ENCODE results near the gene JPT2.

Gene JPT2

GRCh38 chr16:1642148-1642547 lies 35.9 kb upstream of the JPT2 start:
- no peak overlapping the region for H3K4me3 ChIP-seq (ENCODE audit: low read depth, low read length)
- no peak overlapping the region for H3K27ac ChIP-seq (ENCODE audit: extremely low read depth, low read depth, low read length)
- TF ChIP-seq ZNF600 (tag by site-specific recombination; IDR thresholded peaks at IDR 0.05), result 0 out of 2 replicates have a peak, but pooled peaks have one; percentile 40
- TF ChIP-seq ZNF521 (tag by site-specific recombination; IDR thresholded peaks at IDR 0.05), result no peak
- peak; percentile 87 for TF ChIP-seq ZIC2 (tag by site-specific recombination; IDR thresholded peaks at IDR 0.05)
- ChIA-PET CTCF (no interaction called here), POLR2A (no interaction called here)
- H3K4me1 ChIP-seq (ENCODE audit: control insufficient read depth, insufficient read depth, low read length), result peaks cover 2% of the 10 kb centered on the region; the same call in 1 of the 2 replicates
- no peaks in the 10 kb centered on the region for H3K9me3 ChIP-seq (ENCODE audit: control insufficient read depth, insufficient read depth, low read depth, low read length)
- H3K36me3 ChIP-seq (ENCODE audit: control insufficient read depth in 2 of 2, insufficient read depth in 1 of 2, low read length in 2 of 2), result peaks cover 11 to 99% of the 10 kb centered on the region in 2 experiments; a peak in 2 of 3 replicates

GRCh38 chr16:1642753-1643152 lies 35.3 kb upstream of the JPT2 start:
- Histone ChIP-seq H3K36me3 (ENCODE audit: control insufficient read depth in 2 of 2, insufficient read depth in 1 of 2, low read length in 2 of 2) (peaks cover 11 to 98% of the 10 kb centered on the region in 2 experiments; a peak in 2 of 3 replicates), H3K9me3 (ENCODE audit: control insufficient read depth, insufficient read depth, low read depth, low read length) (no peaks in the 10 kb centered on the region), H3K4me1 (ENCODE audit: control insufficient read depth, insufficient read depth, low read length) (peaks cover 2% of the 10 kb centered on the region; the same call in 1 of the 2 replicates), H3K27ac (ENCODE audit: extremely low read depth, low read depth, low read length) (no peak overlapping the region), H3K4me3 (ENCODE audit: low read depth, low read length) (no peak overlapping the region)
- POLR2A ChIA-PET, result no interaction called here
- TF ChIP-seq ZNF792 (tag by site-specific recombination; IDR thresholded peaks at IDR 0.05) (no peak), ZNF558 (tag by site-specific recombination; IDR thresholded peaks at IDR 0.05) (no peak), KLF7 (tag by site-specific recombination; IDR thresholded peaks at IDR 0.05; ENCODE audit: borderline replicate concordance) (no peak), KLF10 (tag by site-specific recombination; IDR thresholded peaks at IDR 0.05) (no peak), REPIN1 (tag by site-specific recombination; IDR thresholded peaks at IDR 0.05; ENCODE audit: low read depth) (no peak), ZNF626 (tag by site-specific recombination; IDR thresholded peaks at IDR 0.05) (no peak), ZNF514 (tag by site-specific recombination; IDR thresholded peaks at IDR 0.05) (no peak), ZNF146 (tag by site-specific recombination; IDR thresholded peaks at IDR 0.05) (no peak), ZNF701 (tag by site-specific recombination; IDR thresholded peaks at IDR 0.05) (no peak), MEIS1 (CRISPR knock-in tag; IDR thresholded peaks at IDR 0.05; ENCODE audit: borderline replicate concordance) (no peak), ZNF600 (tag by site-specific recombination; IDR thresholded peaks at IDR 0.05) (no peak), ZSCAN16 (tag by site-specific recombination; IDR thresholded peaks at IDR 0.05) (no peak), ZFP41 (tag by site-specific recombination; IDR thresholded peaks at IDR 0.05; ENCODE audit: borderline replicate concordance) (no peak), ZSCAN5A (tag by site-specific recombination; IDR thresholded peaks at IDR 0.05) (no peak)
- TF ChIP-seq, protein P1, sequence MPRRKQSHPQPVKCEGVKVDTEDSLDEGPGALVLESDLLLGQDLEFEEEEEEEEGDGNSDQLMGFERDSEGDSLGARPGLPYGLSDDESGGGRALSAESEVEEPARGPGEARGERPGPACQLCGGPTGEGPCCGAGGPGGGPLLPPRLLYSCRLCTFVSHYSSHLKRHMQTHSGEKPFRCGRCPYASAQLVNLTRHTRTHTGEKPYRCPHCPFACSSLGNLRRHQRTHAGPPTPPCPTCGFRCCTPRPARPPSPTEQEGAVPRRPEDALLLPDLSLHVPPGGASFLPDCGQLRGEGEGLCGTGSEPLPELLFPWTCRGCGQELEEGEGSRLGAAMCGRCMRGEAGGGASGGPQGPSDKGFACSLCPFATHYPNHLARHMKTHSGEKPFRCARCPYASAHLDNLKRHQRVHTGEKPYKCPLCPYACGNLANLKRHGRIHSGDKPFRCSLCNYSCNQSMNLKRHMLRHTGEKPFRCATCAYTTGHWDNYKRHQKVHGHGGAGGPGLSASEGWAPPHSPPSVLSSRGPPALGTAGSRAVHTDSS (tag by site-specific recombination; IDR thresholded peaks at IDR 0.05), result no peak
- CTCF ChIA-PET, result no interaction called here

DNA sequence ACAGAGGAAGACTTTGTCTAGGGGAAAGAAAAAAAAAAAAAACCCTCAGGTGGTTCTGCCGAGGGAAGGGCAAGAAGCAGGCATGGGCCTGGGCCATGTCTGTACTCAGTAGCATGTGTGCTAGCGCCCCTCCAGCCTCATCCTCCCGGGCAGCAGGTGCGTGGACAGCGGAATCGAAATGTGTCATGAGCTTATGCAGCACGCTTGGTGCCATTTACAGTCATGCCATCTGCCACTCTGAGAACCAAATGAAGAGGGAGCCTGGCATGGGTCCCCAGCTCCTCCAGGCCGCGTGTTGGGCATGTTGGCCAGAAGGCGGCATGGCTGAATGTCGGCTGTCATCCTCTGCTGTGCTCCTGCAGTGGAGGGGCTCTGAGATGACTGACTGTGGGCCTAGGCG lies 34.6 kb upstream of the JPT2 start:
- peaks cover 11 to 93% of the 10 kb centered on the region in 2 experiments; a peak in 2 of 3 replicates for H3K36me3 ChIP-seq (ENCODE audit: control insufficient read depth in 2 of 2, insufficient read depth in 1 of 2, low read length in 2 of 2)
- peaks cover 2% of the 10 kb centered on the region; the same call in 1 of the 2 replicates for H3K4me1 ChIP-seq (ENCODE audit: control insufficient read depth, insufficient read depth, low read length)
- no peaks in the 10 kb centered on the region for H3K9me3 ChIP-seq (ENCODE audit: control insufficient read depth, insufficient read depth, low read depth, low read length)
- H3K27ac ChIP-seq (ENCODE audit: extremely low read depth, low read depth, low read length), result no peak overlapping the region
- TF ChIP-seq BCL11B (tag by site-specific recombination; IDR thresholded peaks at IDR 0.05; ENCODE audit: low read depth), result no peak
- no peak for TF ChIP-seq ZNF174 (tag by site-specific recombination; IDR thresholded peaks at IDR 0.05)
- no peak for TF ChIP-seq ZNF37A (tag by site-specific recombination; IDR thresholded peaks at IDR 0.05)
- TF ChIP-seq ZNF580 (tag by site-specific recombination; IDR thresholded peaks at IDR 0.05), result no peak
- TF ChIP-seq ZNF391 (tag by site-specific recombination; IDR thresholded peaks at IDR 0.05; ENCODE audit: borderline replicate concordance, low read depth), result no peak
- no peak for TF ChIP-seq ZNF521 (tag by site-specific recombination; IDR thresholded peaks at IDR 0.05)
- no peak for TF ChIP-seq WT1 (tag by site-specific recombination; IDR thresholded peaks at IDR 0.05)
- no peak for TF ChIP-seq ZNF423 (tag by site-specific recombination; IDR thresholded peaks at IDR 0.05)
- TF ChIP-seq, protein P2, sequence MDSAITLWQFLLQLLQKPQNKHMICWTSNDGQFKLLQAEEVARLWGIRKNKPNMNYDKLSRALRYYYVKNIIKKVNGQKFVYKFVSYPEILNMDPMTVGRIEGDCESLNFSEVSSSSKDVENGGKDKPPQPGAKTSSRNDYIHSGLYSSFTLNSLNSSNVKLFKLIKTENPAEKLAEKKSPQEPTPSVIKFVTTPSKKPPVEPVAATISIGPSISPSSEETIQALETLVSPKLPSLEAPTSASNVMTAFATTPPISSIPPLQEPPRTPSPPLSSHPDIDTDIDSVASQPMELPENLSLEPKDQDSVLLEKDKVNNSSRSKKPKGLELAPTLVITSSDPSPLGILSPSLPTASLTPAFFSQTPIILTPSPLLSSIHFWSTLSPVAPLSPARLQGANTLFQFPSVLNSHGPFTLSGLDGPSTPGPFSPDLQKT (IDR thresholded peaks at IDR 0.05; ENCODE audit: borderline replicate concordance, low read depth, low read length), result no peak
- TF ChIP-seq ZBTB21 (tag by site-specific recombination; IDR thresholded peaks at IDR 0.05), result no peak
- H3K4me3 ChIP-seq (ENCODE audit: low read depth, low read length), result no peak overlapping the region
- CTCF ChIA-PET, result interaction anchor here (0.6 kb wide), 1 partner anchor 1820 kb away, joined by 5 read pairs; no protein-coding TSS in a partner anchor
- POLR2A ChIA-PET, result no interaction called here
